Type B pancreatic cell (in vitro differentiated cells): ENCODE data around the gene PSMC3. TPM values are rescaled to one million over a fixed set of nuclear protein-coding genes. Genes with fewer than 3 reads are reported as not detected.

Experiments
- DNase-seq: peaks from one replicate; pipeline ENCODE4 v3.0.0; 2021; ENCODE audit warnings: mixed read lengths; ENCODE audit not compliant: unreplicated experiment; ENCODE audit errors: extremely low spot score
- H3K27ac Mint-ChIP-seq: 2 replicates; pipeline ENCODE4 v1.8.0; 2021; ENCODE audit warnings: mild to moderate bottlenecking, mixed read lengths
- H3K27me3 Mint-ChIP-seq: 2 replicates; pipeline ENCODE4 v1.8.0; 2021; ENCODE audit warnings: mixed read lengths
- H3K36me3 Mint-ChIP-seq: 2 replicates; pipeline ENCODE4 v1.8.0; 2021; ENCODE audit warnings: mixed read lengths
- H3K4me1 Mint-ChIP-seq: one replicate; pipeline ENCODE4 v1.8.0; 2021; ENCODE audit warnings: mixed read lengths; ENCODE audit not compliant: unreplicated experiment
- H3K4me3 Mint-ChIP-seq: 2 replicates; pipeline ENCODE4 v1.8.0; 2021; ENCODE audit warnings: mild to moderate bottlenecking, mixed read lengths
- H3K9me3 Mint-ChIP-seq: 2 replicates; pipeline ENCODE4 v1.8.0; 2021; ENCODE audit warnings: mixed read lengths
- total RNA-seq: library from RNA; stranded (reverse); gene quantifications from 2 replicates; pipeline ENCODE4 v1.2.1, GENCODE V29; 2021; ENCODE audit warnings: low replicate concordance
- TF ChIP-seq, protein P1 (sequence below): fragments of 200-600 bp; sonication (generic); conservative IDR thresholded peaks from 2 replicates; pipeline ENCODE4 v1.5.0; 2021; ENCODE audit warnings: antibody characterized with exemption, mild to moderate bottlenecking

Gene PSMC3
- total RNA-seq, 1 donor from 2014 or later = 141 TPM

DNA sequence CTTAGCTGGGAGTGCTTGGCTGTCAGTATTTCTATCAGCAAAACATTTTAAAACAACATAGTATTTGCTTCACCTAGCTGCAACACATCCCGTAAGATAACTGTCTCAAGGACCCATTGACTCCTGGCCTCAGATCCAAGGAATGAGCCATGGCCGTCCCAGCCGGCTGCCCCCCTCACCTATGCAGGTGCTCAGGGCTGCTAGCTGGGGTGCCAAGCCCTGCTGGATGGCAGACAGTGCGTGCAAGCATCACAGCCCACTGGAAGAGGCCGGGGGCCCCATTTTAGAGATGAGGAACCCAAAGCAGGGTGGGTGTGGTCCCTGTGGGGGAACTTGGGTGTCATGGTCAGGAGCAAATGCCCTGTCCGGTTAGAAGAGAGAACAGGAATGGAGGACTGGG, 8.5 kb downstream of the PSMC3 start:
- H3K9me3 Mint-ChIP-seq = no peaks in the 10 kb centered on the region

DNA sequence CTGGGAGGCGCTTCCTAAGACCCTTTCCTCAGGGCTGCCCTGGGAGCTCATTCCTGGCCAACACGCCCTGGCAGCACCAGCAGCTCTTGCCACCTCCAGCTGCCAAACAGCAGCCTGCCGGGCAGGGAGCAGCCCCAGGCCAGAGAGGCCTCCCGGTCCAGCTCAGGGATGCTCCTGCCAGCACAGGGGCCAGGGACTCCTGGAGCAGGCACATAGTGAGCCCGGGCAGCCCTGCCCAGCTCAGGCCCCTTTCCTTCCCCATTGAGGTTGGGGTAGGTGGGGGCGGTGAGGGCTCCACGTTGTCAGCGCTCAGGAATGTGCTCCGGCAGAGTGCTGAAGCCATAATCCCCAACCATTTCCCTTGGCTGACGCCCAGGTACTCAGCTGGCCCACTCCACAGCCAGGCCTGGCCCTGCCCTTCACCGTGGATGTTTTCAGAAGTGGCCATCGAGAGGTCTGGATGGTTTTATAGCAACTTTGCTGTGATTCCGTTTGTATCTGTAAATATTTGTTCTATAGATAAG, 10.2 kb downstream of the PSMC3 start:
- Mint-ChIP-seq H3K27me3 (no peaks in the 10 kb centered on the region), H3K4me1 (no peaks in the 10 kb centered on the region), H3K27ac (no peak overlapping the region), H3K4me3 (no peak overlapping the region), H3K36me3 (peaks cover 16% of the 10 kb centered on the region), H3K9me3 (no peaks in the 10 kb centered on the region)
- TF ChIP-seq, protein P1, sequence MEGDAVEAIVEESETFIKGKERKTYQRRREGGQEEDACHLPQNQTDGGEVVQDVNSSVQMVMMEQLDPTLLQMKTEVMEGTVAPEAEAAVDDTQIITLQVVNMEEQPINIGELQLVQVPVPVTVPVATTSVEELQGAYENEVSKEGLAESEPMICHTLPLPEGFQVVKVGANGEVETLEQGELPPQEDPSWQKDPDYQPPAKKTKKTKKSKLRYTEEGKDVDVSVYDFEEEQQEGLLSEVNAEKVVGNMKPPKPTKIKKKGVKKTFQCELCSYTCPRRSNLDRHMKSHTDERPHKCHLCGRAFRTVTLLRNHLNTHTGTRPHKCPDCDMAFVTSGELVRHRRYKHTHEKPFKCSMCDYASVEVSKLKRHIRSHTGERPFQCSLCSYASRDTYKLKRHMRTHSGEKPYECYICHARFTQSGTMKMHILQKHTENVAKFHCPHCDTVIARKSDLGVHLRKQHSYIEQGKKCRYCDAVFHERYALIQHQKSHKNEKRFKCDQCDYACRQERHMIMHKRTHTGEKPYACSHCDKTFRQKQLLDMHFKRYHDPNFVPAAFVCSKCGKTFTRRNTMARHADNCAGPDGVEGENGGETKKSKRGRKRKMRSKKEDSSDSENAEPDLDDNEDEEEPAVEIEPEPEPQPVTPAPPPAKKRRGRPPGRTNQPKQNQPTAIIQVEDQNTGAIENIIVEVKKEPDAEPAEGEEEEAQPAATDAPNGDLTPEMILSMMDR = no peak
- no peak for DNase-seq

More for the DNA sequence above, 8.5 kb downstream of the PSMC3 start:
- H3K4me1 Mint-ChIP-seq = no peaks in the 10 kb centered on the region
- no peak overlapping the region for H3K27ac Mint-ChIP-seq
- H3K4me3 Mint-ChIP-seq = no peak overlapping the region
- H3K36me3 Mint-ChIP-seq = peaks cover 16% of the 10 kb centered on the region
- TF ChIP-seq, protein P1 = no peak
- H3K27me3 Mint-ChIP-seq = no peaks in the 10 kb centered on the region
- no peak for DNase-seq

DNA sequence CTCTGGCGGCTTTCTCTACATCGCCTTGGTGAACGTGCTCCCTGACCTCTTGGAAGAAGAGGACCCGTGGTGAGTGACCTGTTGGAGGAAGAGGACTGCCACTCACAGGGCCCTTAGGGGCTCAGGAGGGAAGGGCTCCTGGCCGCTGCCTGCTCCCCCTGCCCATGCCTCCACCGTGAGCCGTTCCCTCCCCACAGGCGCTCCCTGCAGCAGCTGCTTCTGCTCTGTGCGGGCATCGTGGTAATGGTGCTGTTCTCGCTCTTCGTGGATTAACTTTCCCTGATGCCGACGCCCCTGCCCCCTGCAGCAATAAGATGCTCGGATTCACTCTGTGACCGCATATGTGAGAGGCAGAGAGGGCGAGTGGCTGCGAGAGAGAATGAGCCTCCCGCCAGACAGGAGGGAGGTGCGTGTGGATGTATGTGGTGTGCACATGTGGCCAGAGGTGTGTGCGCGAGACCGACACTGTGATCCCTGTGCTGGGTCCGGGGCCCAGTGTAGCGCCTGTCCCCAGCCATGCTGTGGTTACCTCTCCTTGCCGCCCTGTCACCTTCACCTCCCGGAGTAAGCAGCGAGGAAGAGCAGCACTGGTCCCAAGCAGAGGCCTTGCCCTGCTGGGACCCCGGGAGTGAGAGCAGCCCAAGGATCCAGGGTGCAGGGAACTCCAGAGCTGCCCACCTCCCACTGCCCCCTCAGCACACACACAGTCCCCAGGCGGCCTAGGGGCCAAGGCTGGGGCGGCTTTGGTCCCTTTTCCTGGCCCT, 11.0 kb downstream of the PSMC3 start:
- no peaks in the 10 kb centered on the region for H3K4me1 Mint-ChIP-seq
- peaks cover 16% of the 10 kb centered on the region for H3K36me3 Mint-ChIP-seq
- DNase-seq = no peak
- no peaks in the 10 kb centered on the region for H3K9me3 Mint-ChIP-seq
- no peak overlapping the region for H3K4me3 Mint-ChIP-seq
- H3K27ac Mint-ChIP-seq = no peak overlapping the region
- TF ChIP-seq, protein P1 = no peak
- no peaks in the 10 kb centered on the region for H3K27me3 Mint-ChIP-seq

DNA sequence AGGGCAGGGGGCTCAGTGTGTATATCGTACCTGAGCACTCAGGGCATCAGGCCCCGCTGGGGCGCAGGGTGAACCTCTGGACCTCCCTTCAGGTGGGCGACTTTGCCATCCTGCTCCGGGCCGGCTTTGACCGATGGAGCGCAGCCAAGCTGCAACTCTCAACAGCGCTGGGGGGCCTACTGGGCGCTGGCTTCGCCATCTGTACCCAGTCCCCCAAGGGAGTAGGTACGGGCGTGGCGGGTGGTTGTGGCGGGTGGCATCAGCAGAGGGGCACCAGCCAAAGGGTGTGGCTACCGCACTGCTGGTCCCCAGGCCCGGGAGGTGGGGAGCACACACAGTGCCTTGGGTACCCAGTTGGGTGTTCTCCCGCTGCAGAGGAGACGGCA, 11.6 kb downstream of the PSMC3 start:
- H3K9me3 Mint-ChIP-seq = no peaks in the 10 kb centered on the region
- TF ChIP-seq, protein P1 = no peak
- no peak overlapping the region for H3K27ac Mint-ChIP-seq
- no peak overlapping the region for H3K4me3 Mint-ChIP-seq
- DNase-seq = no peak
- no peaks in the 10 kb centered on the region for H3K4me1 Mint-ChIP-seq
- peaks cover 10% of the 10 kb centered on the region for H3K36me3 Mint-ChIP-seq
- H3K27me3 Mint-ChIP-seq = no peaks in the 10 kb centered on the region

DNA sequence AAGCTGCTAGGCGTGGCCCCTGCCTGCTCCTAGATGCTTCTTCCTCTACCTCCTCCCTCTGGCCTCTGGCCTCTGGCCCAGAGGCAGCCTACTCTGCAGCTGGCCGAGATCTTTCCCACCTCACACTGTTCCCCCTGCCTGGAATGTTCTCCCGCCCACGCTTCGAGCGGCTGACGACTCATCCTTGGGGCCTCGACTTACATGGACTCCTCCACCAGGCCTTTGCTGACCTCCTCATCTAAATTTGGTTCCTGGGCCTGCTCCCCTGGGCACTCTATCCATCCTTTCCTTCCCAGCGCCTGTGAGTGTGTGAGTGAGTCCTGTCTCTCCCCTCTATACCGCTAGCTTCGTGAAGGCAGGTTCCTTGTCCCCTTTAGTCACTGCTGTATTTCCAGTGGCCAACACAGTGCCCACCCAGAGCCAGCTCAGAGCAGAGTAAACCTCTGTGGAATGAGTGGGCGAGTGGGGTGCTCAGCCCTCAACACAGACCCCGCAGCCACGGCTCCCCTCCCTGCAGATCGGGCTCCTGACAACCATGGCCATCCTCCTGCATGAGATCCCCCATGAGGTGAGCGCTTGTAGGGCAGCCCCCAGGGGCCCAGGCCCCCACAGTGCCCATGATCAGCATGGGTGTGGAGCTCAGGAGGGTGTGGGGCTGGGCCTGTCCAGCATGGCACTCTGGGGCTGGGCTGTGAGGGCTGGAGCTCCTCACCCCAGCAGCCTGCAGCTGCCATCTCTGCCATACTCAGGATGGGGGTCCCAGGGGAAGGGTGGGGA, 12.1 kb downstream of the PSMC3 start:
- TF ChIP-seq, protein P1 = no peak
- H3K4me3 Mint-ChIP-seq = no peak overlapping the region
- no peaks in the 10 kb centered on the region for H3K4me1 Mint-ChIP-seq
- H3K36me3 Mint-ChIP-seq = peaks cover 8% of the 10 kb centered on the region
- H3K27me3 Mint-ChIP-seq = no peaks in the 10 kb centered on the region
- H3K27ac Mint-ChIP-seq = peak overlapping the region; percentile 53
- no peak for DNase-seq
- H3K9me3 Mint-ChIP-seq = no peaks in the 10 kb centered on the region
